ENCODE data around the gene PLEKHG5.

DNA sequence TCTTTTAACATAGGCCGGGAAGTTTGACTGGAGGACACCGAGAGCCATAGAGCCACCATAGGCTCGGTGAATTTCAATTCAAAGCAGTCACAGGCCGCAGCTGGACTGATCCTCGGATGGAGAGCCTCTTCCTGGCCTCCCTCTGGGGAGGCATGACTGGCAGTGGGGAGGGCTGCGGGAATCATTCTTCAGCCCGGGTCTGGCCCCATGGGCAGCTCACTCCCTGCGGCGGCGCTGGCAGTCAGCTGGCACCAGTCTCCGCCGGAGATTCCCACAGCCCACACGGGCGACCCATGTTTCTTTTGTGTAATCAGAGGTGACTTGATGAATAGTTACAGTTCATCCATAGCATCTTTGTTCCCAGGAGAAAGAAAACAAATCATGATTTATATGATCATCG is 56.3 kb downstream of the PLEKHG5 start:
- TF ChIP-seq, protein P1, sequence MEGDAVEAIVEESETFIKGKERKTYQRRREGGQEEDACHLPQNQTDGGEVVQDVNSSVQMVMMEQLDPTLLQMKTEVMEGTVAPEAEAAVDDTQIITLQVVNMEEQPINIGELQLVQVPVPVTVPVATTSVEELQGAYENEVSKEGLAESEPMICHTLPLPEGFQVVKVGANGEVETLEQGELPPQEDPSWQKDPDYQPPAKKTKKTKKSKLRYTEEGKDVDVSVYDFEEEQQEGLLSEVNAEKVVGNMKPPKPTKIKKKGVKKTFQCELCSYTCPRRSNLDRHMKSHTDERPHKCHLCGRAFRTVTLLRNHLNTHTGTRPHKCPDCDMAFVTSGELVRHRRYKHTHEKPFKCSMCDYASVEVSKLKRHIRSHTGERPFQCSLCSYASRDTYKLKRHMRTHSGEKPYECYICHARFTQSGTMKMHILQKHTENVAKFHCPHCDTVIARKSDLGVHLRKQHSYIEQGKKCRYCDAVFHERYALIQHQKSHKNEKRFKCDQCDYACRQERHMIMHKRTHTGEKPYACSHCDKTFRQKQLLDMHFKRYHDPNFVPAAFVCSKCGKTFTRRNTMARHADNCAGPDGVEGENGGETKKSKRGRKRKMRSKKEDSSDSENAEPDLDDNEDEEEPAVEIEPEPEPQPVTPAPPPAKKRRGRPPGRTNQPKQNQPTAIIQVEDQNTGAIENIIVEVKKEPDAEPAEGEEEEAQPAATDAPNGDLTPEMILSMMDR (IDR thresholded peaks at IDR 0.05; ENCODE audit: insufficient read depth, low read length, poor library complexity, severe bottlenecking): no peak
- no peak for TF ChIP-seq EZH2phosphoT487 (conservative IDR thresholded peaks at IDR 0.05; ENCODE audit: low read length)
